Endometrial microvascular endothelial cells (primary cell): ENCODE data around the gene AVEN. TPM values are rescaled to one million over a fixed set of nuclear protein-coding genes. Genes with fewer than 3 reads are reported as not detected.
"Not testable (repeated sequence)": the region's sequence is repeated elsewhere in the genome, so short reads cannot be mapped to it uniquely, and the experiment has no call there.

Experiments used
- in situ Hi-C: cut with HindIII; loops from 2 replicates; pipeline ENCODE4 v1.10.0; 2017; ENCODE audit warnings: low sequenced_read_pairs, low pct_unique_long_range_greater_than_20kb; ENCODE audit errors: inconsistent ontology term
- total RNA-seq: library from RNA; depleted of rRNA; stranded (reverse); fragments of >200 nt; gene quantifications from one replicate; pipeline ENCODE4 v1.2.3, GENCODE V29; 2015; ENCODE audit errors: inconsistent ontology term

The AVEN gene
- total RNA-seq, 1 donor from 2014 or later = 44.1 TPM

GRCh38 chr15:34001536-34001935 is 37.5 kb downstream of the AVEN start:
- in situ Hi-C loops = no loop called here

GRCh38 chr15:33995666-33996065 is 43.3 kb downstream of the AVEN start:
- in situ Hi-C loops = not testable (repeated sequence)

- in situ Hi-C loops = no loop called here
Observed at GRCh38 chr15:33994005-33994615, 44.9 kb downstream of the AVEN start.

- in situ Hi-C loops = no loop called here
Observed at GRCh38 chr15:33988384-33988783, 50.6 kb downstream of the AVEN start.

- in situ Hi-C loops = no loop called here
Observed at GRCh38 chr15:33987444-33987843, 51.6 kb downstream of the AVEN start.

- in situ Hi-C loops = no loop called here
Observed at GRCh38 chr15:33985751-33986150, 53.3 kb downstream of the AVEN start.

GRCh38 chr15:33985287-33985686 is 53.7 kb downstream of the AVEN start:
- in situ Hi-C loops = no loop called here

- in situ Hi-C loops = no loop called here
Observed at GRCh38 chr15:33982516-33982915, 56.5 kb downstream of the AVEN start.

GRCh38 chr15:33980159-33980558 is 58.8 kb downstream of the AVEN start:
- in situ Hi-C loops = no loop called here

- in situ Hi-C loops = no loop called here
Observed at GRCh38 chr15:33975022-33975565, 63.9 kb downstream of the AVEN start.

GRCh38 chr15:33971811-33972210 is 67.2 kb downstream of the AVEN start:
- in situ Hi-C loops = no loop called here

- in situ Hi-C loops = no loop called here
Observed at GRCh38 chr15:33968821-33969220, 70.2 kb downstream of the AVEN start.

GRCh38 chr15:33968224-33968623 is 70.8 kb downstream of the AVEN start, which contains the start of gene CHRM5:
Gene CHRM5 (plus strand): TSS chr15:33968497. CDS start chr15:34062718, 94,221 bp downstream.
- in situ Hi-C loops = no loop called here

- in situ Hi-C loops = no loop called here
Observed at GRCh38 chr15:33964665-33965040, 74.4 kb downstream of the AVEN start.

GRCh38 chr15:33963831-33964664 is 75.0 kb downstream of the AVEN start:
- in situ Hi-C loops = no loop called here

- in situ Hi-C loops = no loop called here
Observed at GRCh38 chr15:33960549-33960935, 78.5 kb downstream of the AVEN start.

GRCh38 chr15:33959844-33960548 is 79.0 kb downstream of the AVEN start:
- in situ Hi-C loops = no loop called here

GRCh38 chr15:33956397-33956796 is 82.6 kb downstream of the AVEN start:
- in situ Hi-C loops = no loop called here

GRCh38 chr15:33955945-33956344 is 83.1 kb downstream of the AVEN start:
- in situ Hi-C loops = no loop called here

GRCh38 chr15:33946152-33946551 is 92.9 kb downstream of the AVEN start:
- in situ Hi-C loops = no loop called here
